K562 (cell line): ENCODE measurements around the gene MAPK13. TPM values are rescaled to one million over a fixed set of nuclear protein-coding genes. Genes with fewer than 3 reads are reported as not detected.

Experiments used
- ATAC-seq: fragments of 200-7000 bp; cut with Tn5 transposase; 3 replicates; pipeline ENCODE4 v1.9.1; 2020; ENCODE audit warnings: moderate library complexity
- BruUV-seq: library from RNA; stranded (reverse); fragments of 400-500 nt; replicated peaks from 2 replicates; lab custom pipeline; 2021; lab: Mats Ljungman, UMichigan
- CTCF ChIA-PET: fragments of 300-600 bp; formaldehyde crosslinking; extraction: SDS; loops from one replicate; lab custom pipeline; 2021; ENCODE audit warnings: low intra/inter-chr PET ratio; lab: Yijun Ruan, JAX
- POLR2A ChIA-PET: fragments of 300-600, 350-650 bp; sonication (Branson Sonifier 250); formaldehyde crosslinking; extraction: SDS; loops from one replicate; lab custom pipeline; 2021; ENCODE audit warnings: antibody characterized with exemption, inconsistent platforms; lab: Yijun Ruan, JAX
- DNase-seq, 4 experiments: peaks; one replicate each; pipeline versions ENCODE4 v3.0.0 to v3.0.0-alpha.2; 2011 to 2018; ENCODE audit warnings: low spot score in 3 of 4, mixed read lengths in 3 of 4; ENCODE audit errors: extremely low read depth in 1 of 4
- FAIRE-seq: peaks from 2 replicates; lab custom pipeline; 2011; peaks lifted over from hg19 to GRCh38; lab: Jason Lieb, UNC
- H2AFZ ChIP-seq: 2 replicates; pipeline ENCODE4 v1.6.0; 2011; ENCODE audit warnings: low read depth, low read length, control low read depth, inconsistent platforms
- H3K27ac ChIP-seq: fragments of 200-600 bp; 3 replicates; pipeline ENCODE4 v1.8.0; 2011; ENCODE audit warnings: low read depth, mild to moderate bottlenecking, control low read depth, inconsistent platforms, low read length, moderate library complexity, mixed read lengths; ENCODE audit errors: extremely low read depth
- H3K27me3 ChIP-seq, 2 experiments: fragments of 300-600 bp in 1 of 2; 2 replicates in 1 of 2; 3 replicates in 1 of 2; pipeline versions ENCODE4 v1.6.0 to v1.8.0; 2011; ENCODE audit warnings: inconsistent platforms in 2 of 2, low read length in 2 of 2, mild to moderate bottlenecking in 1 of 2, mixed read lengths in 1 of 2, moderate library complexity in 1 of 2; ENCODE audit not compliant: control insufficient read depth in 2 of 2, insufficient read depth in 2 of 2
- H3K36me3 ChIP-seq: fragments of 300-600 bp; 3 replicates; pipeline ENCODE4 v1.8.0; 2011; ENCODE audit warnings: mild to moderate bottlenecking, low read length, inconsistent platforms; ENCODE audit not compliant: control insufficient read depth, insufficient read depth
- H3K4me1 ChIP-seq, 2 experiments: fragments of 200-600 bp in 1 of 2; replicated peaks in 1 of 2; 2 replicates in 1 of 2; 3 replicates in 1 of 2; pipeline versions ENCODE4 v1.5.1 to v1.8.0; 2011; ENCODE audit warnings: inconsistent platforms in 2 of 2, low read length in 2 of 2, mild to moderate bottlenecking in 1 of 2, mixed read lengths in 1 of 2, moderate library complexity in 1 of 2; ENCODE audit not compliant: control insufficient read depth in 2 of 2, insufficient read depth in 2 of 2
- H3K4me2 ChIP-seq: 2 replicates; pipeline ENCODE4 v1.6.1; 2011; ENCODE audit warnings: low read length, control low read depth, inconsistent platforms, mixed read lengths; ENCODE audit not compliant: insufficient read depth
- H3K4me3 ChIP-seq: fragments of 200-600 bp; sonication (generic), shearing (Covaris generic); 2 replicates; pipeline ENCODE4 v1.5.1; 2016; ENCODE audit warnings: control low read depth, inconsistent platforms
- H3K79me2 ChIP-seq: fragments of 200-600 bp; 3 replicates; pipeline ENCODE4 v1.8.0; 2011; ENCODE audit warnings: low read length, inconsistent platforms; ENCODE audit not compliant: control insufficient read depth, insufficient read depth
- H3K9ac ChIP-seq, 2 experiments: 2 replicates each; pipeline versions ENCODE4 v1.6.0 to v1.6.1; 2011; ENCODE audit warnings: low read depth in 2 of 2, low read length in 2 of 2, control low read depth in 1 of 2, inconsistent platforms in 1 of 2, mild to moderate bottlenecking in 1 of 2, mixed read lengths in 1 of 2; ENCODE audit not compliant: insufficient read depth in 1 of 2
- H3K9me1 ChIP-seq: one replicate; pipeline ENCODE4 v1.6.0; 2011; ENCODE audit warnings: inconsistent platforms, mild to moderate bottlenecking, low read length, moderate library complexity; ENCODE audit not compliant: control insufficient read depth, insufficient read depth
- H3K9me3 ChIP-seq: replicated peaks from 2 replicates; pipeline ENCODE4 v1.5.1; 2011; ENCODE audit warnings: low read depth, low read length, inconsistent platforms; ENCODE audit not compliant: control insufficient read depth, insufficient read depth
- H4K20me1 ChIP-seq: replicated peaks from 2 replicates; pipeline ENCODE4 v1.6.1; 2011; ENCODE audit warnings: low read length, inconsistent platforms, mixed read lengths; ENCODE audit not compliant: control insufficient read depth, insufficient read depth
- ATF7 ChIP-seq: fragments of 450-650 bp; IDR thresholded peaks from 2 replicates; pipeline ENCODE4 v1.7.1; 2014; ENCODE audit warnings: mild to moderate bottlenecking, moderate library complexity
- BCOR ChIP-seq: fragments of 450-650 bp; IDR thresholded peaks from 2 replicates; pipeline ENCODE4 v1.6.1; 2016
- CAMTA2 ChIP-seq: fragments of 250-450 bp; sonication (Bioruptor Pico); conservative IDR thresholded peaks from 2 replicates; pipeline ENCODE4 v1.5.1; 2022
- CSDE1 ChIP-seq, 2 experiments: fragments of 450-650 bp; IDR thresholded peaks; 2 replicates each; pipeline ENCODE4 v1.6.1; 2016; ENCODE audit warnings: mild to moderate bottlenecking in 1 of 2
- CXXC5 ChIP-seq: fragments of 250-450 bp; sonication (Bioruptor Pico); IDR thresholded peaks from 2 replicates; pipeline ENCODE4 v1.8.0; 2022; ENCODE audit warnings: inconsistent platforms, mild to moderate bottlenecking, moderate library complexity
- E2F5 ChIP-seq: sonication (generic); formaldehyde crosslinking; IDR thresholded peaks from 2 replicates; pipeline ENCODE4 v1.8.0; 2022; ENCODE audit warnings: mild to moderate bottlenecking, missing genetic modification reagents
- FOXP1 ChIP-seq: sonication (generic); formaldehyde crosslinking; IDR thresholded peaks from 2 replicates; pipeline ENCODE4 v1.8.0; 2022; ENCODE audit warnings: mild to moderate bottlenecking, missing genetic modification reagents
- FUS ChIP-seq: fragments of 200-400 bp; formaldehyde crosslinking; optimal IDR thresholded peaks from 2 replicates; pipeline ENCODE3; 2017; ENCODE audit warnings: low read depth, low read length
- HDGF ChIP-seq: fragments of 450-650 bp; IDR thresholded peaks from 2 replicates; pipeline ENCODE4 v1.6.1; 2016
- ILK ChIP-seq: fragments of 450-650 bp; IDR thresholded peaks from 2 replicates; pipeline ENCODE4 v1.6.1; 2016; ENCODE audit warnings: missing genetic modification characterization, low read depth, mild to moderate bottlenecking, missing compliant biosample characterization, moderate library complexity, borderline replicate concordance
- PHB ChIP-seq: fragments of 250-450 bp; sonication (Bioruptor Pico); IDR thresholded peaks from 2 replicates; pipeline ENCODE4 v1.5.0; 2021
- PHF20 ChIP-seq: fragments of 450-650 bp; IDR thresholded peaks from 2 replicates; pipeline ENCODE4 v1.6.1; 2018; ENCODE audit not compliant: partially characterized antibody
- POLR2B ChIP-seq: fragments of 450-650 bp; IDR thresholded peaks from 2 replicates; pipeline ENCODE4 v1.6.1; 2018; ENCODE audit warnings: low read depth; ENCODE audit not compliant: partially characterized antibody
- STAT5B ChIP-seq: fragments of 250-450 bp; sonication (Bioruptor Pico); IDR thresholded peaks from 2 replicates; pipeline ENCODE4 v1.8.0; 2021; ENCODE audit warnings: mild to moderate bottlenecking, inconsistent platforms
- TAF1 ChIP-seq: IDR thresholded peaks from 2 replicates; pipeline ENCODE4 v1.6.1; 2011; ENCODE audit warnings: mild to moderate bottlenecking, low read length, moderate library complexity; ENCODE audit not compliant: insufficient read depth, control insufficient read depth, severe bottlenecking; ENCODE audit errors: extremely low read depth
- ZC3H4 ChIP-seq: sonication (generic); formaldehyde crosslinking; IDR thresholded peaks from 2 replicates; pipeline ENCODE4 v1.9.0; 2021; ENCODE audit warnings: missing genetic modification reagents, borderline replicate concordance
- ZNF253 ChIP-seq: fragments of 250-450 bp; sonication (Bioruptor Pico); conservative IDR thresholded peaks from 2 replicates; pipeline ENCODE4 v1.6.1; 2021; ENCODE audit warnings: mild to moderate bottlenecking
- ZNF354B ChIP-seq: fragments of 250-450 bp; sonication (Bioruptor Pico); IDR thresholded peaks from 2 replicates; pipeline ENCODE4 v1.4.0; 2020
- ZNF445 ChIP-seq: fragments of 250-450 bp; sonication (Bioruptor Pico); IDR thresholded peaks from 2 replicates; pipeline ENCODE4 v1.4.0; 2020; ENCODE audit warnings: low read depth, mild to moderate bottlenecking, moderate library complexity
- WGBS: fragments of 100-300 bp; shearing (Covaris generic); methylation state at CpG from one replicate; pipeline ENCODE4 v1.1.6; 2016; ENCODE audit warnings: low coverage, mixed read lengths; ENCODE audit not compliant: insufficient coverage; ENCODE audit errors: missing lambda C conversion rate; 5-methylcytosine and 5-hydroxymethylcytosine counted together
- in situ Hi-C: fragments of 300-500 bp; cut with MboI; formaldehyde crosslinking; loops from 4 replicates; pipeline ENCODE4 v1.15.0; 2018; ENCODE audit warnings: inconsistent platforms, mixed read lengths
- intact Hi-C: fragments of 100-400 bp; cut with micrococcal nuclease; formaldehyde crosslinking; loops from 2 replicates; pipeline ENCODE4 v1.14.2; 2022
- polyA plus RNA-seq, 8 experiments: library from polyadenylated mRNA; depleted of rRNA in 4 of 8; stranded (reverse) in 5 of 8; unstranded in 3 of 8; fragments of >200 nt; fragmentation: Nextera tagmentation in 2 of 8; fragmentation: Illumina TruSeq in 1 of 8; extraction: Ambion mirVana in 2 of 8; extraction: Trizol in 1 of 8; gene quantifications; 2 replicates each; pipeline versions ENCODE4 v1.2.1 to v1.2.3, GENCODE V29; 2011 to 2014; ENCODE audit warnings: inconsistent platforms in 1 of 8, missing spikeins in 1 of 8
- total RNA-seq, 7 experiments: library from RNA; depleted of rRNA in 6 of 7; stranded (reverse); fragments of >200 nt in 6 of 7; fragmentation: Illumina TruSeq in 2 of 7; extraction: Trizol in 2 of 7; gene quantifications; 2 replicates each; pipeline versions ENCODE4 v1.2.1 to v1.2.3, GENCODE V29; 2011 to 2021; ENCODE audit warnings: low replicate concordance in 1 of 7

MAPK13 gene
- total and polyA plus RNA-seq, 9 of the 15 experiments (the other 6 are each of a cell fraction or from before 2014, with no cell fraction given): 0.03 to 2.3 (median 0.48) TPM; not detected in 1

DNA sequence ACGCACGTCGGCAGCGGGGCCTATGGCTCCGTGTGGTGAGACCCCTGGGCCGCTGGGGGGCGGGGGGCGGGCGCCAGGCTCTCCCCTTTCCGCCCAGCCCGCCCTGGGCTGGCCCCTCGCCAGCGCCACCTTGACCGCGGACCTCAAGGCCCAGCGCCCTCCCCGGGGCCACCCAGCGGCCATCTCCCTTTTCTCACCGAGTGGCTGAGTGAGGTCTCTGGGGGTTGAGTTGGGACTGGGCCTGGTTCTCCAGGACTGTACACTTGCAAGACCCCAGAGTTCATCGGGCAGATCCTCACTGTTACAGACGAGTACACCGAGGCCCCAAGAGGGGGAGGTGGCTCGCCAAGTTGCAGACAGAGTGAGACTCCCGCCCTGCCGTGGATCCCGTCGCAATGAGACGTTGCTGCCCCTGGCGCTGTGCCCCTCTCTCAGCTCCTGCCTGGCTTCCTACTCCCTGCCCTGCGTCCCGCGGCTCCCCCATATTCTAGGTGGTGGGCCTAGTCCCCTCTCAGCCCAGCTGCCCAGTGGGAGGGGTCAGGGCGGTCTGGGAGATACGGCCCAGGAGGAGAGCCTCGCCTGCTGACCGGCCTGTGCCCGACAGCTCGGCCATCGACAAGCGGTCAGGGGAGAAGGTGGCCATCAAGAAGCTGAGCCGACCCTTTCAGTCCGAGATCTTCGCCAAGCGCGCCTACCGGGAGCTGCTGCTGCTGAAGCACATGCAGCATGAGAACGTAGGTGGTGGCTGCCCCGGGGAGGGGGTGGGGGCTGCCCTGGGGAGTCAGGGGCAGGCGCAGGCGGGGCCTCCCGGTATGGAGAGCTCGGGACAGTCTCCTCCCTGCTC lies 576 bp downstream of the MAPK13 start:
- H3K4me3 ChIP-seq: no peak overlapping the region
- no TSS peak for BruUV-seq
- peak in 2 of 4 experiments; percentile 44 to 49 for DNase-seq
- H3K4me1 ChIP-seq: peaks cover 25% of the 10 kb centered on the region in 2 experiments
- peaks cover 10 to 24% of the 10 kb centered on the region in 2 experiments; a peak in 4 of 5 replicates for H3K27me3 ChIP-seq
- FAIRE-seq: no peak
- no peaks in the 10 kb centered on the region; the same call in 1 of the 2 replicates for H4K20me1 ChIP-seq
- ATAC-seq: no peak
- CTCF ChIA-PET: no interaction called here
- no peaks in the 10 kb centered on the region for H3K79me2 ChIP-seq
- H2AFZ ChIP-seq: no peak overlapping the region
- intact Hi-C loops (no loop called here), in situ Hi-C loops (no loop called here)
- no peaks in the 10 kb centered on the region for H3K9me1 ChIP-seq
- WGBS: 76% methylated on average over 37 of the region's 52 CpGs
- no peaks in the 10 kb centered on the region for H3K9me3 ChIP-seq
- peak overlapping the region in 1 of 2 experiments; percentile 19; a peak in 1 of 4 replicates for H3K9ac ChIP-seq
- POLR2A ChIA-PET: interaction anchor here (0.6 to 1.7 kb wide), 7 partner anchors 8 to 680 kb away, joined by 3 to 6 read pairs (median 3); no protein-coding TSS in a partner anchor
- H3K4me2 ChIP-seq: no peak overlapping the region
- no peaks in the 10 kb centered on the region for H3K36me3 ChIP-seq
- TF ChIP-seq PHB (CRISPR knock-in tag) (no peak), CXXC5 (no peak), ZNF354B (CRISPR knock-in tag) (no peak), STAT5B (no peak), BCOR (no peak), POLR2B (no peak), ATF7 (no peak), PHF20 (no peak), ZNF253 (CRISPR knock-in tag) (no peak), HDGF (no peak), ZC3H4 (no peak), FUS (no peak), E2F5 (no peak), CSDE1 (IDR thresholded peaks at IDR 0.05) (no peak), ZNF445 (CRISPR knock-in tag) (no peak), CAMTA2 (CRISPR knock-in tag) (no peak), TAF1 (no peak), FOXP1 (CRISPR knock-in tag) (no peak), ILK (no peak)
- H3K27ac ChIP-seq: no peak overlapping the region
